Measurements from ENCODE around the gene PNPT1.

The PNPT1 gene

GRCh38 chr2:55616551-55617174, 77.0 kb downstream of the PNPT1 start:
- peaks cover 43% of the 10 kb centered on the region for H4K20me1 ChIP-seq (ENCODE audit: low read depth, low read length)
- no peaks in the 10 kb centered on the region for H3K9me2 ChIP-seq (replicated peaks; ENCODE audit: insufficient read depth, low read length)

GRCh38 chr2:55611997-55612396, 81.6 kb downstream of the PNPT1 start:
- Histone ChIP-seq H3K4me3 (ENCODE audit: insufficient read depth, low read length, poor library complexity, severe bottlenecking) (no peak overlapping the region), H2AFZ (ENCODE audit: low read depth, low read length, severe bottlenecking) (no peak overlapping the region), H3K9me3 (ENCODE audit: insufficient read depth, low read length) (no peaks in the 10 kb centered on the region), H3K9ac (ENCODE audit: low read length) (no peak overlapping the region), H3K9me2 (replicated peaks; ENCODE audit: insufficient read depth, low read length) (no peaks in the 10 kb centered on the region), H3K36me3 (ENCODE audit: low read length) (peaks cover 40% of the 10 kb centered on the region), H4K20me1 (ENCODE audit: low read depth, low read length) (peaks cover 38% of the 10 kb centered on the region), H3K27ac (ENCODE audit: low read depth, low read length) (no peak overlapping the region), H3K27me3 (ENCODE audit: low read length) (no peaks in the 10 kb centered on the region), H3K79me2 (ENCODE audit: insufficient read depth, low read length) (peaks cover 100% of the 10 kb centered on the region), H3K4me2 (ENCODE audit: low read depth, low read length, poor library complexity, severe bottlenecking) (no peak overlapping the region), H3F3A (ENCODE audit: insufficient read depth) (peaks cover 6% of the 10 kb centered on the region; the same call in 1 of the 2 replicates)
- TF ChIP-seq, protein P1, sequence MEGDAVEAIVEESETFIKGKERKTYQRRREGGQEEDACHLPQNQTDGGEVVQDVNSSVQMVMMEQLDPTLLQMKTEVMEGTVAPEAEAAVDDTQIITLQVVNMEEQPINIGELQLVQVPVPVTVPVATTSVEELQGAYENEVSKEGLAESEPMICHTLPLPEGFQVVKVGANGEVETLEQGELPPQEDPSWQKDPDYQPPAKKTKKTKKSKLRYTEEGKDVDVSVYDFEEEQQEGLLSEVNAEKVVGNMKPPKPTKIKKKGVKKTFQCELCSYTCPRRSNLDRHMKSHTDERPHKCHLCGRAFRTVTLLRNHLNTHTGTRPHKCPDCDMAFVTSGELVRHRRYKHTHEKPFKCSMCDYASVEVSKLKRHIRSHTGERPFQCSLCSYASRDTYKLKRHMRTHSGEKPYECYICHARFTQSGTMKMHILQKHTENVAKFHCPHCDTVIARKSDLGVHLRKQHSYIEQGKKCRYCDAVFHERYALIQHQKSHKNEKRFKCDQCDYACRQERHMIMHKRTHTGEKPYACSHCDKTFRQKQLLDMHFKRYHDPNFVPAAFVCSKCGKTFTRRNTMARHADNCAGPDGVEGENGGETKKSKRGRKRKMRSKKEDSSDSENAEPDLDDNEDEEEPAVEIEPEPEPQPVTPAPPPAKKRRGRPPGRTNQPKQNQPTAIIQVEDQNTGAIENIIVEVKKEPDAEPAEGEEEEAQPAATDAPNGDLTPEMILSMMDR (IDR thresholded peaks at IDR 0.05; ENCODE audit: insufficient read depth, low read length, poor library complexity, severe bottlenecking) = no peak
- TF ChIP-seq EZH2phosphoT487 (conservative IDR thresholded peaks at IDR 0.05; ENCODE audit: low read length) = no peak

More at GRCh38 chr2:55616551-55617174, 77.0 kb downstream of the PNPT1 start:
- Histone ChIP-seq H3K79me2 (ENCODE audit: insufficient read depth, low read length) (peaks cover 95% of the 10 kb centered on the region), H3K9me3 (ENCODE audit: insufficient read depth, low read length) (no peaks in the 10 kb centered on the region), H3K9ac (ENCODE audit: low read length) (peak overlapping the region; percentile 100), H3K4me2 (ENCODE audit: low read depth, low read length, poor library complexity, severe bottlenecking) (peak overlapping the region; percentile 99), H3K27me3 (ENCODE audit: low read length) (no peaks in the 10 kb centered on the region), H3K4me3 (ENCODE audit: insufficient read depth, low read length, poor library complexity, severe bottlenecking) (peak overlapping the region; percentile 91), H3K36me3 (ENCODE audit: low read length) (peaks cover 35% of the 10 kb centered on the region), H3F3A (ENCODE audit: insufficient read depth) (peaks cover 18% of the 10 kb centered on the region), H2AFZ (ENCODE audit: low read depth, low read length, severe bottlenecking) (peak overlapping the region; percentile 43), H3K27ac (ENCODE audit: low read depth, low read length) (peak overlapping the region; percentile 78)
- TF ChIP-seq EZH2phosphoT487 (conservative IDR thresholded peaks at IDR 0.05; ENCODE audit: low read length) = no peak
- TF ChIP-seq, protein P1 (IDR thresholded peaks at IDR 0.05; ENCODE audit: insufficient read depth, low read length, poor library complexity, severe bottlenecking) = no peak

- Histone ChIP-seq H3K9ac (ENCODE audit: low read length) (no peak overlapping the region), H3K4me2 (ENCODE audit: low read depth, low read length, poor library complexity, severe bottlenecking) (no peak overlapping the region), H3K79me2 (ENCODE audit: insufficient read depth, low read length) (peaks cover 99% of the 10 kb centered on the region), H3K9me2 (replicated peaks; ENCODE audit: insufficient read depth, low read length) (no peaks in the 10 kb centered on the region), H4K20me1 (ENCODE audit: low read depth, low read length) (peaks cover 36% of the 10 kb centered on the region), H3F3A (ENCODE audit: insufficient read depth) (peaks cover 6% of the 10 kb centered on the region; the same call in 1 of the 2 replicates), H3K4me3 (ENCODE audit: insufficient read depth, low read length, poor library complexity, severe bottlenecking) (no peak overlapping the region), H3K36me3 (ENCODE audit: low read length) (peaks cover 40% of the 10 kb centered on the region), H2AFZ (ENCODE audit: low read depth, low read length, severe bottlenecking) (no peak overlapping the region), H3K9me3 (ENCODE audit: insufficient read depth, low read length) (no peaks in the 10 kb centered on the region), H3K27ac (ENCODE audit: low read depth, low read length) (no peak overlapping the region), H3K27me3 (ENCODE audit: low read length) (no peaks in the 10 kb centered on the region)
- TF ChIP-seq, protein P1 (IDR thresholded peaks at IDR 0.05; ENCODE audit: insufficient read depth, low read length, poor library complexity, severe bottlenecking) = no peak
- no peak for TF ChIP-seq EZH2phosphoT487 (conservative IDR thresholded peaks at IDR 0.05; ENCODE audit: low read length)
Measured at GRCh38 chr2:55610954-55611743, 82.5 kb downstream of the PNPT1 start.
